GM18502 (cell line): ENCODE data around the gene ANO7.

Experiments used
- ATAC-seq: cut with Tn5 transposase; IDR thresholded peaks from one replicate; pipeline ENCODE4 v1.9.1; 2021; ENCODE audit warnings: mild to moderate bottlenecking; ENCODE audit not compliant: unreplicated experiment, poor library complexity

Gene ANO7

GRCh38 chr2:241207151-241207550 is 18.7 kb downstream of the ANO7 start:
- ATAC-seq = no peak

- no peak for ATAC-seq
Measured at GRCh38 chr2:241207641-241208040, 19.2 kb downstream of the ANO7 start.

- no peak for ATAC-seq
Measured at GRCh38 chr2:241208058-241208457, 19.6 kb downstream of the ANO7 start.

- ATAC-seq = no peak
Measured at GRCh38 chr2:241209271-241209670, 20.8 kb downstream of the ANO7 start.

- ATAC-seq = no peak
Measured at GRCh38 chr2:241211276-241211675, 22.8 kb downstream of the ANO7 start.

GRCh38 chr2:241213041-241213440 is 24.6 kb downstream of the ANO7 start:
- ATAC-seq = no peak

- ATAC-seq = no peak
Measured at GRCh38 chr2:241213567-241213966, 25.1 kb downstream of the ANO7 start.

GRCh38 chr2:241214209-241214608 is 25.7 kb downstream of the ANO7 start:
- no peak for ATAC-seq

GRCh38 chr2:241214766-241215165 is 26.3 kb downstream of the ANO7 start:
- ATAC-seq = no peak

GRCh38 chr2:241215421-241215820 is 26.9 kb downstream of the ANO7 start:
- ATAC-seq = no peak

GRCh38 chr2:241216211-241216761 is 27.8 kb downstream of the ANO7 start:
- no peak for ATAC-seq

- ATAC-seq = peak; percentile 38
Measured at GRCh38 chr2:241217320-241218031, 29.0 kb downstream of the ANO7 start.

GRCh38 chr2:241218131-241219029 is 29.9 kb downstream of the ANO7 start:
- no peak for ATAC-seq

- ATAC-seq = no peak
Measured at GRCh38 chr2:241219030-241219382, 30.5 kb downstream of the ANO7 start.

GRCh38 chr2:241219856-241220356 is 31.4 kb downstream of the ANO7 start:
- no peak for ATAC-seq

- no peak for ATAC-seq
Measured at GRCh38 chr2:241223211-241224017, 34.9 kb downstream of the ANO7 start.

GRCh38 chr2:241224018-241224850 is 35.8 kb downstream of the ANO7 start:
- ATAC-seq = no peak

GRCh38 chr2:241224851-241225438 is 36.5 kb downstream of the ANO7 start:
- ATAC-seq = no peak

- ATAC-seq = no peak
Measured at GRCh38 chr2:241225545-241225944, 37.1 kb downstream of the ANO7 start.
